ENCODE data around the gene VSIG2. TPM values are rescaled to one million over a fixed set of nuclear protein-coding genes. Genes with fewer than 3 reads are reported as not detected.

Gene VSIG2
- total RNA-seq, 1 donor from 2014 or later, result 0.74 TPM

GRCh38 chr11:124762624-124763155, 10.6 kb upstream of the VSIG2 start:
- peak overlapping the region; percentile 50 to 53 for H3K4me3 ChIP-seq
- TF ChIP-seq POLR2AphosphoS5 (IDR thresholded peaks at IDR 0.05; ENCODE audit: insufficient read depth in 1 of 2, low read depth in 1 of 2) (no peak), POLR2A (IDR thresholded peaks at IDR 0.05) (no peak)
- H3K36me3 ChIP-seq, result peaks cover 0 to 10% of the 10 kb centered on the region in 2 donors
- intact Hi-C loops (cut with DNase I), result no loop called here
- H3K27ac ChIP-seq, result peak overlapping the region; percentile 74
- H3K27me3 ChIP-seq, result peaks cover 6% of the 10 kb centered on the region
- H3K4me1 ChIP-seq, result peaks cover 44% of the 10 kb centered on the region
- H3K9me3 ChIP-seq, result no peaks in the 10 kb centered on the region
- DNase-seq (ENCODE audit: extremely low spot score in 2 of 2), result no peak

GRCh38 chr11:124762105-124762623, 10.1 kb upstream of the VSIG2 start, which contains the start of gene ESAM:
Gene ESAM, minus strand, starts transcription at chr11:124762290. Its CDS starts 136 bp downstream, at chr11:124762154.
- TF ChIP-seq POLR2AphosphoS5 (IDR thresholded peaks at IDR 0.05; ENCODE audit: insufficient read depth in 1 of 2, low read depth in 1 of 2) (peak in 1 of 2 donors; percentile 46), POLR2A (IDR thresholded peaks at IDR 0.05) (no peak)
- Histone ChIP-seq H3K4me1 (peaks cover 49% of the 10 kb centered on the region), H3K36me3 (peaks cover 0 to 7% of the 10 kb centered on the region in 2 donors), H3K27ac (peak within 1 kb of the TSS; percentile 74), H3K4me3 (peak within 1 kb of the TSS; percentile 50 to 53), H3K9me3 (no peaks in the 10 kb centered on the region), H3K27me3 (peaks cover 6% of the 10 kb centered on the region)
- DNase-seq (ENCODE audit: extremely low spot score in 2 of 2), result no peak
- intact Hi-C loops (cut with DNase I), result no loop called here

GRCh38 chr11:124761301-124762104, 9.4 kb upstream of the VSIG2 start:
- Histone ChIP-seq H3K4me1 (peaks cover 50% of the 10 kb centered on the region), H3K9me3 (no peaks in the 10 kb centered on the region), H3K27me3 (peaks cover 6% of the 10 kb centered on the region), H3K27ac (peak overlapping the region; percentile 71), H3K4me3 (peak overlapping the region; percentile 50 to 53), H3K36me3 (peaks cover 0 to 7% of the 10 kb centered on the region in 2 donors)
- DNase-seq (ENCODE audit: extremely low spot score in 2 of 2), result no peak
- no peak for TF ChIP-seq POLR2AphosphoS5 (IDR thresholded peaks at IDR 0.05; ENCODE audit: insufficient read depth in 1 of 2, low read depth in 1 of 2)
- TF ChIP-seq CTCF (IDR thresholded peaks at IDR 0.05), result no peak
- TF ChIP-seq POLR2A (IDR thresholded peaks at IDR 0.05), result no peak
- intact Hi-C loops (cut with DNase I), result loop anchor here (2.0 kb wide), 1 partner anchor 87 kb away; no protein-coding TSS in a partner anchor

- H3K27me3 ChIP-seq, result peaks cover 6% of the 10 kb centered on the region
- no peak for TF ChIP-seq CTCF (IDR thresholded peaks at IDR 0.05)
- no peak for TF ChIP-seq POLR2AphosphoS5 (IDR thresholded peaks at IDR 0.05; ENCODE audit: insufficient read depth in 1 of 2, low read depth in 1 of 2)
- TF ChIP-seq POLR2A (IDR thresholded peaks at IDR 0.05), result no peak
- peak overlapping the region; percentile 50 to 53 for H3K4me3 ChIP-seq
- no peak for DNase-seq (ENCODE audit: extremely low spot score in 2 of 2)
- no peaks in the 10 kb centered on the region for H3K9me3 ChIP-seq
- intact Hi-C loops (cut with DNase I), result loop anchor here (2.0 kb wide), 1 partner anchor 86 kb away; no protein-coding TSS in a partner anchor
- H3K4me1 ChIP-seq, result peaks cover 50% of the 10 kb centered on the region
- peaks cover 0 to 7% of the 10 kb centered on the region in 2 donors for H3K36me3 ChIP-seq
- H3K27ac ChIP-seq, result peak overlapping the region; percentile 71
These were observed 8.8 kb upstream of the VSIG2 start for GRCh38 chr11:124760806-124761205.

GRCh38 chr11:124760205-124760652, 8.2 kb upstream of the VSIG2 start:
- peak overlapping the region; percentile 71 for H3K27ac ChIP-seq
- H3K27me3 ChIP-seq, result peaks cover 6% of the 10 kb centered on the region
- H3K4me3 ChIP-seq, result peak overlapping the region; percentile 50 to 53
- intact Hi-C loops (cut with DNase I), result loop anchor here (2.0 kb wide), 1 partner anchor 85 kb away; no protein-coding TSS in a partner anchor
- H3K9me3 ChIP-seq, result no peaks in the 10 kb centered on the region
- H3K36me3 ChIP-seq, result peaks cover 0 to 5% of the 10 kb centered on the region in 2 donors
- TF ChIP-seq CTCF (IDR thresholded peaks at IDR 0.05), result no peak
- no peak for TF ChIP-seq POLR2A (IDR thresholded peaks at IDR 0.05)
- TF ChIP-seq POLR2AphosphoS5 (IDR thresholded peaks at IDR 0.05; ENCODE audit: insufficient read depth in 1 of 2, low read depth in 1 of 2), result no peak
- no peak for DNase-seq (ENCODE audit: extremely low spot score in 2 of 2)
- H3K4me1 ChIP-seq, result peaks cover 50% of the 10 kb centered on the region
